ENCODE data around the gene BLOC1S5. TPM values are rescaled to one million over a fixed set of nuclear protein-coding genes. Genes with fewer than 3 reads are reported as not detected.
A peak's percentile ranks its signal among the peaks of the same experiment; 100 is the strongest.

Gene BLOC1S5
- total and polyA plus RNA-seq, 2 of the 13 experiments (the other 11 are each of a cell fraction or from before 2014, with no cell fraction given) = 10.5 to 41.5 TPM

DNA sequence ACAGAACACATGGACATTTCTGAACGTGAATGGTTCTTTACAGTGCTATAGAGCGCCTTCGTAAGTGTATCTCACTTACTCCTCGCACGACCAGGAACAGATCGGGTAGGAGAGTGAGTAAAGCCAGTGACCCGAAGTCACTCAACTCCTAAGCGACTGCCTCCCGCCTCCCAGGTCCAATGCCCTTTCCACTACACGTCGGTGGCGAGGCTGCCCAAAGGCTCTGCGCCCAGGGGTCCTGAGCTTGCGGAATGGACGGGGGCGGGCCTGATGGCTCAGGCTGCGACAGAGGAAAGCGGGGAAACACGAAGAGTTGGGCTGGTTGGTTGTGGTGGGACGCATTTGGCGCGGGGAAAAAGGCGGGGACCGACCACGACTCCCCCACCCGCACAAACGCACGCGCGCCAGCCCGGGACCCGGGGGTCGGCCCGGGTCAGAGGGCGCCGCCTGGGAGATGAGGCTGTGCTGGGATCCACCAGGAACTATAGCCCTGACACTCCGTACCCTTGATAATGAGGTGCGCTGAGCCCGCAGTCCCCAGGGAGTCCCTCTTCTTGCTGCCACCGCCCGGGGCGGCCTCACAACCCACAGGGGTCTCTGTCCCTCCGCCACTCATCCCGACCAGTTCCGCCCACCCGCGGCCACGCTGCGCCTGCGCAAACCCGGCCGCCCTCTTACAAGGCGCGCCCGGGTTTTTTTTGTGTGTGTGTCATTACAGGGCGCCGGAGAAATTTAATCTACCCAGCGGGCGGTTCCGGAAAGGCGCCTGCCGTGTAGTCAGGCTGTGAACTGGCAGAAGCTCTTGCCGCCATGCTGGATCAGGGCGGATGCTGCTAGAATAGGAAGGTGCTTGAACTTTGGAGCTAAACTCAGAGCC is at the start of gene BLOC1S5 (continued):
- peak; percentile 99 for TF ChIP-seq ZHX2 (IDR thresholded peaks at IDR 0.05; ENCODE audit: low read depth)
- no peak for TF ChIP-seq ZHX2 (CRISPR knock-in tag; IDR thresholded peaks at IDR 0.05; ENCODE audit: borderline replicate concordance)
- TF ChIP-seq ZNF138 (CRISPR knock-in tag; IDR thresholded peaks at IDR 0.05; ENCODE audit: low read depth) = peak; percentile 76; the same call in 1 of the 2 replicates
- TF ChIP-seq RORA (CRISPR knock-in tag; IDR thresholded peaks at IDR 0.05) = no peak
- TF ChIP-seq GTF2F1 (IDR thresholded peaks at IDR 0.05; ENCODE audit: low read length) = no peak
- TF ChIP-seq ZNF790 (CRISPR knock-in tag; IDR thresholded peaks at IDR 0.05; ENCODE audit: borderline replicate concordance) = peak; percentile 83; the same call in 1 of the 2 replicates
- TF ChIP-seq HNRNPL (IDR thresholded peaks at IDR 0.05; ENCODE audit: low read depth, low read length) = peak; percentile 61; the same call in 1 of the 2 replicates
- TF ChIP-seq NR2F1 (CRISPR knock-in tag; IDR thresholded peaks at IDR 0.05) = peak; percentile 27 to 76; a peak in 3 of 4 replicates
- TF ChIP-seq, protein P1, sequence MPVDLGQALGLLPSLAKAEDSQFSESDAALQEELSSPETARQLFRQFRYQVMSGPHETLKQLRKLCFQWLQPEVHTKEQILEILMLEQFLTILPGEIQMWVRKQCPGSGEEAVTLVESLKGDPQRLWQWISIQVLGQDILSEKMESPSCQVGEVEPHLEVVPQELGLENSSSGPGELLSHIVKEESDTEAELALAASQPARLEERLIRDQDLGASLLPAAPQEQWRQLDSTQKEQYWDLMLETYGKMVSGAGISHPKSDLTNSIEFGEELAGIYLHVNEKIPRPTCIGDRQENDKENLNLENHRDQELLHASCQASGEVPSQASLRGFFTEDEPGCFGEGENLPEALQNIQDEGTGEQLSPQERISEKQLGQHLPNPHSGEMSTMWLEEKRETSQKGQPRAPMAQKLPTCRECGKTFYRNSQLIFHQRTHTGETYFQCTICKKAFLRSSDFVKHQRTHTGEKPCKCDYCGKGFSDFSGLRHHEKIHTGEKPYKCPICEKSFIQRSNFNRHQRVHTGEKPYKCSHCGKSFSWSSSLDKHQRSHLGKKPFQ (CRISPR knock-in tag; IDR thresholded peaks at IDR 0.05; ENCODE audit: insufficient replicate concordance) = peak; percentile 58
- peak; percentile 90 for TF ChIP-seq SRF (IDR thresholded peaks at IDR 0.05; ENCODE audit: low read depth, low read length)
- TF ChIP-seq ZNF451 (CRISPR knock-in tag; IDR thresholded peaks at IDR 0.05) = peak; percentile 61
- TF ChIP-seq PAF1 (CRISPR knock-in tag; IDR thresholded peaks at IDR 0.05) = no peak
- TF ChIP-seq, protein P2, sequence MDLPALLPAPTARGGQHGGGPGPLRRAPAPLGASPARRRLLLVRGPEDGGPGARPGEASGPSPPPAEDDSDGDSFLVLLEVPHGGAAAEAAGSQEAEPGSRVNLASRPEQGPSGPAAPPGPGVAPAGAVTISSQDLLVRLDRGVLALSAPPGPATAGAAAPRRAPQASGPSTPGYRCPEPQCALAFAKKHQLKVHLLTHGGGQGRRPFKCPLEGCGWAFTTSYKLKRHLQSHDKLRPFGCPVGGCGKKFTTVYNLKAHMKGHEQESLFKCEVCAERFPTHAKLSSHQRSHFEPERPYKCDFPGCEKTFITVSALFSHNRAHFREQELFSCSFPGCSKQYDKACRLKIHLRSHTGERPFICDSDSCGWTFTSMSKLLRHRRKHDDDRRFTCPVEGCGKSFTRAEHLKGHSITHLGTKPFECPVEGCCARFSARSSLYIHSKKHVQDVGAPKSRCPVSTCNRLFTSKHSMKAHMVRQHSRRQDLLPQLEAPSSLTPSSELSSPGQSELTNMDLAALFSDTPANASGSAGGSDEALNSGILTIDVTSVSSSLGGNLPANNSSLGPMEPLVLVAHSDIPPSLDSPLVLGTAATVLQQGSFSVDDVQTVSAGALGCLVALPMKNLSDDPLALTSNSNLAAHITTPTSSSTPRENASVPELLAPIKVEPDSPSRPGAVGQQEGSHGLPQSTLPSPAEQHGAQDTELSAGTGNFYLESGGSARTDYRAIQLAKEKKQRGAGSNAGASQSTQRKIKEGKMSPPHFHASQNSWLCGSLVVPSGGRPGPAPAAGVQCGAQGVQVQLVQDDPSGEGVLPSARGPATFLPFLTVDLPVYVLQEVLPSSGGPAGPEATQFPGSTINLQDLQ (CRISPR knock-in tag; IDR thresholded peaks at IDR 0.05) = peak; percentile 87; the same call in 1 of the 2 replicates
- no peak for TF ChIP-seq ZNF850 (CRISPR knock-in tag; conservative IDR thresholded peaks at IDR 0.05)
- TF ChIP-seq, protein P3, sequence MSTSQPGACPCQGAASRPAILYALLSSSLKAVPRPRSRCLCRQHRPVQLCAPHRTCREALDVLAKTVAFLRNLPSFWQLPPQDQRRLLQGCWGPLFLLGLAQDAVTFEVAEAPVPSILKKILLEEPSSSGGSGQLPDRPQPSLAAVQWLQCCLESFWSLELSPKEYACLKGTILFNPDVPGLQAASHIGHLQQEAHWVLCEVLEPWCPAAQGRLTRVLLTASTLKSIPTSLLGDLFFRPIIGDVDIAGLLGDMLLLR (CRISPR knock-in tag; IDR thresholded peaks at IDR 0.05) = peak; percentile 80
- peak; percentile 61; the same call in 1 of the 2 replicates for TF ChIP-seq YEATS4 (CRISPR knock-in tag; IDR thresholded peaks at IDR 0.05; ENCODE audit: borderline replicate concordance)
